Caco-2 (cell line): ENCODE data around the gene ERICH6B. TPM values are rescaled to one million over a fixed set of nuclear protein-coding genes. Genes with fewer than 3 reads are reported as not detected.

ENCODE experiments used
- BruUV-seq: library from RNA; stranded (reverse); fragments of 400-500 nt; replicated peaks from 2 replicates; lab custom pipeline; 2021; lab: Mats Ljungman, UMichigan
- CTCF ChIA-PET: fragments of 300-600 bp; sonication (Branson Sonifier 250); formaldehyde crosslinking; loops from one replicate; lab custom pipeline; 2022; ENCODE audit warnings: antibody characterized with exemption; lab: Charles Lee
- POLR2A ChIA-PET: fragments of 300-600 bp; sonication (Branson Sonifier 250); formaldehyde crosslinking; loops from one replicate; lab custom pipeline; 2022; ENCODE audit warnings: antibody characterized with exemption; lab: Charles Lee
- DNase-seq, 2 experiments: peaks; one replicate each; pipeline versions ENCODE4 v3.0.0 to v3.0.0-alpha.2; 2020 to 2022
- H3K27me3 ChIP-seq: replicated peaks from 2 replicates; pipeline ENCODE4 v1.6.0; 2011; ENCODE audit warnings: low read length; ENCODE audit not compliant: control insufficient read depth, insufficient read depth
- H3K36me3 ChIP-seq: 2 replicates; pipeline ENCODE4 v1.5.1; 2011; ENCODE audit warnings: low read length; ENCODE audit not compliant: control insufficient read depth, insufficient read depth
- H3K4me1 ChIP-seq: fragments of 250-450 bp; sonication (Bioruptor Pico); 2 replicates; pipeline ENCODE4 v1.5.1; 2020; ENCODE audit warnings: mild to moderate bottlenecking
- H3K4me3 ChIP-seq: 2 replicates; pipeline ENCODE4 v1.5.1; 2011; ENCODE audit warnings: low read depth, mild to moderate bottlenecking, control low read depth, low read length
- H3K9me3 ChIP-seq: fragments of 250-450 bp; sonication (Bioruptor Pico); 2 replicates; pipeline ENCODE4 v1.5.1; 2020; ENCODE audit warnings: mild to moderate bottlenecking, moderate library complexity
- H3K27ac Mint-ChIP-seq: one replicate; pipeline ENCODE4 v1.8.0; 2022; ENCODE audit warnings: mixed read lengths; ENCODE audit not compliant: unreplicated experiment
- H3K27me3 Mint-ChIP-seq: one replicate; pipeline ENCODE4 v1.8.0; 2022; ENCODE audit warnings: mixed read lengths; ENCODE audit not compliant: insufficient read depth, unreplicated experiment
- H3K36me3 Mint-ChIP-seq: one replicate; pipeline ENCODE4 v1.8.0; 2022; ENCODE audit warnings: mild to moderate bottlenecking, mixed read lengths; ENCODE audit not compliant: insufficient read depth, unreplicated experiment
- H3K4me1 Mint-ChIP-seq: one replicate; pipeline ENCODE4 v1.8.0; 2022; ENCODE audit warnings: low read depth, mixed read lengths; ENCODE audit not compliant: unreplicated experiment
- H3K4me3 Mint-ChIP-seq: one replicate; pipeline ENCODE4 v1.8.0; 2022; ENCODE audit warnings: mild to moderate bottlenecking, moderate library complexity, mixed read lengths; ENCODE audit not compliant: unreplicated experiment
- H3K9me3 Mint-ChIP-seq: one replicate; pipeline ENCODE4 v1.8.0; 2022; ENCODE audit warnings: mixed read lengths; ENCODE audit not compliant: unreplicated experiment
- CTCF ChIP-seq, 2 experiments: fragments of 200-600 bp in 1 of 2; IDR thresholded peaks; 1 replicate in 1 of 2; 2 replicates in 1 of 2; pipeline versions ENCODE4 v1.5.1 to v1.8.0; 2011 to 2022; ENCODE audit warnings: antibody characterized with exemption in 1 of 2, control low read depth in 1 of 2, inconsistent platforms in 1 of 2, low read depth in 1 of 2, low read length in 1 of 2, mild to moderate bottlenecking in 1 of 2, moderate library complexity in 1 of 2; ENCODE audit not compliant: insufficient read depth in 1 of 2, severe bottlenecking in 1 of 2, unreplicated experiment in 1 of 2
- intact Hi-C: fragments of 100-400 bp; cut with micrococcal nuclease; formaldehyde crosslinking; loops from one replicate; pipeline ENCODE4 v1.10.0; 2022; ENCODE audit not compliant: unreplicated experiment
- total RNA-seq: library from RNA; stranded (reverse); gene quantifications from 2 replicates; pipeline ENCODE4 v1.2.3, GENCODE V29; 2022

Gene ERICH6B
- total RNA-seq, 1 experiment from 2014 or later: not detected

GRCh38 chr13:45604892-45605291 is 10.6 kb downstream of the ERICH6B start:
- H3K27ac Mint-ChIP-seq: no peak overlapping the region
- ChIA-PET POLR2A (no interaction called here), CTCF (interaction anchor here (0.5 to 1.1 kb wide), 2 partner anchors 95 to 295 kb away, joined by 3 to 7 read pairs; no protein-coding TSS in a partner anchor)
- H3K4me1 ChIP-seq: 0 out of 2 replicates have a peak, but pooled peaks cover 7% of the 10 kb centered on the region
- H3K4me3 ChIP-seq: no peak overlapping the region
- BruUV-seq: no TSS peak
- H3K36me3 ChIP-seq: no peaks in the 10 kb centered on the region
- no peaks in the 10 kb centered on the region for H3K36me3 Mint-ChIP-seq
- no peaks in the 10 kb centered on the region for H3K4me1 Mint-ChIP-seq
- H3K27me3 ChIP-seq: no peaks in the 10 kb centered on the region
- no peaks in the 10 kb centered on the region for H3K27me3 Mint-ChIP-seq
- no peak overlapping the region for H3K4me3 Mint-ChIP-seq
- no peak for TF ChIP-seq CTCF (IDR thresholded peaks at IDR 0.05; ENCODE audit: insufficient read depth in 1 of 2, low read depth in 1 of 2, low read length in 1 of 2, severe bottlenecking in 1 of 2, unreplicated experiment in 1 of 2)
- intact Hi-C loops: no loop called here
- H3K9me3 Mint-ChIP-seq: peaks cover 26% of the 10 kb centered on the region
- no peak for DNase-seq
- peaks cover 4% of the 10 kb centered on the region; the same call in 1 of the 2 replicates for H3K9me3 ChIP-seq

- Histone ChIP-seq H3K4me3 (no peak overlapping the region), H3K36me3 (no peaks in the 10 kb centered on the region), H3K9me3 (peaks cover 4% of the 10 kb centered on the region; the same call in 1 of the 2 replicates), H3K27me3 (no peaks in the 10 kb centered on the region), H3K4me1 (0 out of 2 replicates have a peak, but pooled peaks cover 7% of the 10 kb centered on the region)
- BruUV-seq: no TSS peak
- Mint-ChIP-seq H3K27ac (no peak overlapping the region), H3K36me3 (no peaks in the 10 kb centered on the region), H3K4me3 (no peak overlapping the region), H3K27me3 (no peaks in the 10 kb centered on the region), H3K4me1 (no peaks in the 10 kb centered on the region), H3K9me3 (peaks cover 19% of the 10 kb centered on the region)
- CTCF ChIA-PET: interaction anchor here (0.6 kb wide), 1 partner anchor 93 kb away, joined by 3 read pairs; no protein-coding TSS in a partner anchor
- TF ChIP-seq CTCF (IDR thresholded peaks at IDR 0.05; ENCODE audit: insufficient read depth in 1 of 2, low read depth in 1 of 2, low read length in 1 of 2, severe bottlenecking in 1 of 2, unreplicated experiment in 1 of 2): no peak
- POLR2A ChIA-PET: no interaction called here
- DNase-seq: no peak
- intact Hi-C loops: no loop called here
These were observed 12.2 kb downstream of the ERICH6B start for GRCh38 chr13:45603338-45603737.

- CTCF ChIA-PET: interaction anchor here (0.6 kb wide), 1 partner anchor 92 kb away, joined by 3 read pairs; no protein-coding TSS in a partner anchor
- Mint-ChIP-seq H3K9me3 (peaks cover 19% of the 10 kb centered on the region), H3K27ac (peak overlapping the region; percentile 18), H3K27me3 (peaks cover 5% of the 10 kb centered on the region), H3K4me3 (no peak overlapping the region), H3K36me3 (no peaks in the 10 kb centered on the region), H3K4me1 (no peaks in the 10 kb centered on the region)
- no peak for DNase-seq
- POLR2A ChIA-PET: no interaction called here
- no peak for TF ChIP-seq CTCF (IDR thresholded peaks at IDR 0.05; ENCODE audit: insufficient read depth in 1 of 2, low read depth in 1 of 2, low read length in 1 of 2, severe bottlenecking in 1 of 2, unreplicated experiment in 1 of 2)
- Histone ChIP-seq H3K36me3 (no peaks in the 10 kb centered on the region), H3K9me3 (peaks cover 4% of the 10 kb centered on the region; the same call in 1 of the 2 replicates), H3K27me3 (no peaks in the 10 kb centered on the region), H3K4me3 (no peak overlapping the region), H3K4me1 (0 out of 2 replicates have a peak, but pooled peaks cover 7% of the 10 kb centered on the region)
- no TSS peak for BruUV-seq
- intact Hi-C loops: no loop called here
These were observed 13.1 kb downstream of the ERICH6B start for GRCh38 chr13:45602183-45603170.
